ENCODE measurements around the gene SLC27A2. TPM values are rescaled to one million over a fixed set of nuclear protein-coding genes. Genes with fewer than 3 reads are reported as not detected.

The SLC27A2 gene
- total and polyA plus RNA-seq, 2 experiments from 2014 or later, result 2.8 to 9.4 TPM

- Mint-ChIP-seq H3K36me3 (ENCODE audit: low read depth) (no peaks in the 10 kb centered on the region), H3K4me3 (no peak overlapping the region), H3K4me1 (peaks cover 8% of the 10 kb centered on the region; the same call in 2 of the 3 replicates), H3K9me3 (no peaks in the 10 kb centered on the region), H3K27me3 (ENCODE audit: insufficient read depth, low read depth, poor library complexity) (peaks cover 3% of the 10 kb centered on the region), H3K27ac (no peak overlapping the region)
- H3K4me2 ChIP-seq, result no peak overlapping the region
- H3K79me2 ChIP-seq (replicated peaks; ENCODE audit: insufficient read depth), result no peaks in the 10 kb centered on the region
- no peaks in the 10 kb centered on the region for H3K27me3 ChIP-seq (ENCODE audit: insufficient read depth)
- H4K20me1 ChIP-seq (replicated peaks; ENCODE audit: insufficient read depth), result no peaks in the 10 kb centered on the region
- no peaks in the 10 kb centered on the region for H3K36me3 ChIP-seq (ENCODE audit: insufficient read depth)
- TF ChIP-seq JUNB (IDR thresholded peaks at IDR 0.05; ENCODE audit: unreplicated experiment) (no peak), CTCF (conservative IDR thresholded peaks at IDR 0.05; ENCODE audit: low read depth in 2 of 2) (peak; percentile 11 to 28; a peak in 1 of 4 replicates), CREB1 (CRISPR knock-in tag; IDR thresholded peaks at IDR 0.05; ENCODE audit: low read depth) (no peak)
- H3F3A ChIP-seq (replicated peaks; ENCODE audit: low read depth), result no peaks in the 10 kb centered on the region
- DNase-seq (ENCODE audit: low spot score), result peak; percentile 48
- no peaks in the 10 kb centered on the region for H3K4me1 ChIP-seq (ENCODE audit: insufficient read depth)
- no peak overlapping the region for H2AFZ ChIP-seq
- H3K9me2 ChIP-seq (ENCODE audit: insufficient read depth), result peaks cover 3% of the 10 kb centered on the region; the same call in 1 of the 2 replicates
- H3K27ac ChIP-seq (ENCODE audit: low read depth), result no peak overlapping the region
- no peak overlapping the region for H3K4me3 ChIP-seq
- ATAC-seq, result peak; percentile 89
Observed at GRCh38 chr15:50261981-50262380, 80.0 kb downstream of the SLC27A2 start.

- Histone ChIP-seq H3K4me1 (ENCODE audit: insufficient read depth) (no peaks in the 10 kb centered on the region), H3K9me2 (ENCODE audit: insufficient read depth) (peaks cover 3% of the 10 kb centered on the region; the same call in 1 of the 2 replicates), H3K4me2 (no peak overlapping the region), H3K36me3 (ENCODE audit: insufficient read depth) (no peaks in the 10 kb centered on the region), H3K4me3 (no peak overlapping the region), H3K79me2 (replicated peaks; ENCODE audit: insufficient read depth) (no peaks in the 10 kb centered on the region), H3K27me3 (ENCODE audit: insufficient read depth) (no peaks in the 10 kb centered on the region), H3F3A (replicated peaks; ENCODE audit: low read depth) (no peaks in the 10 kb centered on the region), H2AFZ (no peak overlapping the region), H4K20me1 (replicated peaks; ENCODE audit: insufficient read depth) (no peaks in the 10 kb centered on the region), H3K27ac (ENCODE audit: low read depth) (no peak overlapping the region)
- Mint-ChIP-seq H3K9me3 (no peaks in the 10 kb centered on the region), H3K4me3 (no peak overlapping the region), H3K27me3 (ENCODE audit: insufficient read depth, low read depth, poor library complexity) (peaks cover 5% of the 10 kb centered on the region), H3K27ac (no peak overlapping the region), H3K4me1 (peaks cover 8% of the 10 kb centered on the region; the same call in 2 of the 3 replicates), H3K36me3 (ENCODE audit: low read depth) (no peaks in the 10 kb centered on the region)
- DNase-seq (ENCODE audit: low spot score) (no peak), ATAC-seq (no peak)
- no peak for TF ChIP-seq ZNF331 (CRISPR knock-in tag; IDR thresholded peaks at IDR 0.05; ENCODE audit: low read depth)
- no peak for TF ChIP-seq EZH2 (IDR thresholded peaks at IDR 0.05; ENCODE audit: low read depth, unreplicated experiment)
- TF ChIP-seq EZH2phosphoT487 (IDR thresholded peaks at IDR 0.05; ENCODE audit: unreplicated experiment), result no peak
- no peak for TF ChIP-seq CREB1 (CRISPR knock-in tag; IDR thresholded peaks at IDR 0.05; ENCODE audit: low read depth)
- no peak for TF ChIP-seq STAT1 (IDR thresholded peaks at IDR 0.05; ENCODE audit: unreplicated experiment)
- TF ChIP-seq NANOG (IDR thresholded peaks at IDR 0.05; ENCODE audit: borderline replicate concordance), result no peak
- TF ChIP-seq ZNF114 (CRISPR knock-in tag; IDR thresholded peaks at IDR 0.05), result no peak
- no peak for TF ChIP-seq CTCF (conservative IDR thresholded peaks at IDR 0.05; ENCODE audit: low read depth in 2 of 2)
- no peak for TF ChIP-seq JUNB (IDR thresholded peaks at IDR 0.05; ENCODE audit: unreplicated experiment)
- no peak for TF ChIP-seq ETS1 (IDR thresholded peaks at IDR 0.05)
Observed at GRCh38 chr15:50262533-50262932, 80.5 kb downstream of the SLC27A2 start.

Measured in GM23338 (cell line).